OCI-LY7 (cell line): Measurements from ENCODE around the gene PCK1. TPM values are rescaled to one million over a fixed set of nuclear protein-coding genes. Genes with fewer than 3 reads are reported as not detected.

ENCODE experiments used
- BruUV-seq: library from RNA; stranded (reverse); fragments of 400-500 nt; replicated peaks from 2 replicates; lab custom pipeline; 2021; lab: Mats Ljungman, UMichigan
- CTCF ChIA-PET: fragments of 300-600 bp; sonication (Branson Sonifier 250); formaldehyde crosslinking; loops from one replicate; lab custom pipeline; 2022; ENCODE audit warnings: antibody characterized with exemption; ENCODE audit not compliant: unreplicated experiment; lab: Charles Lee
- POLR2A ChIA-PET: fragments of 300-600 bp; sonication (Branson Sonifier 250); formaldehyde crosslinking; loops from one replicate; lab custom pipeline; 2022; ENCODE audit warnings: antibody characterized with exemption; lab: Charles Lee
- DNase-seq: peaks from one replicate; pipeline ENCODE4 v3.0.0-alpha.2; 2015; ENCODE audit warnings: low spot score
- H2AFZ ChIP-seq: fragments of 200-600 bp; sonication (generic), shearing (Covaris generic); 2 replicates; pipeline ENCODE4 v1.6.1; 2014; ENCODE audit warnings: mild to moderate bottlenecking, antibody characterized with exemption, low read length, moderate library complexity
- H3K27ac ChIP-seq: fragments of 200-600 bp; sonication (generic); 2 replicates; pipeline ENCODE4 v1.5.1; 2014; ENCODE audit warnings: mixed run types, low read depth, mild to moderate bottlenecking, moderate library complexity, low read length, inconsistent platforms; ENCODE audit not compliant: poor library complexity, severe bottlenecking
- H3K36me3 ChIP-seq: fragments of 200-600 bp; sonication (generic); 2 replicates; pipeline ENCODE4 v1.6.1; 2014; ENCODE audit warnings: mild to moderate bottlenecking, antibody characterized with exemption, low read length, moderate library complexity, mixed read lengths; ENCODE audit not compliant: insufficient read depth
- H3K4me1 ChIP-seq: fragments of 200-600 bp; sonication (generic); 2 replicates; pipeline ENCODE4 v1.5.1; 2014; ENCODE audit warnings: mild to moderate bottlenecking, low read length; ENCODE audit not compliant: insufficient read depth, poor library complexity, severe bottlenecking
- H3K4me2 ChIP-seq: fragments of 200-600 bp; sonication (generic); 2 replicates; pipeline ENCODE4 v1.6.1; 2014; ENCODE audit warnings: mild to moderate bottlenecking, low read length
- H3K4me3 ChIP-seq: fragments of 200-600 bp; sonication (generic); 2 replicates; pipeline ENCODE4 v1.5.1; 2014; ENCODE audit warnings: mild to moderate bottlenecking, low read depth, low read length; ENCODE audit not compliant: poor library complexity, severe bottlenecking
- H3K79me2 ChIP-seq: fragments of 200-600 bp; sonication (generic); 2 replicates; pipeline ENCODE4 v1.6.1; 2016; ENCODE audit warnings: low read depth, mild to moderate bottlenecking, low read length, moderate library complexity, mixed read lengths; ENCODE audit not compliant: insufficient read depth
- H3K9me2 ChIP-seq: fragments of 200-600 bp; sonication (generic); 2 replicates; pipeline ENCODE4 v1.6.1; 2016; ENCODE audit warnings: mild to moderate bottlenecking, low read length, mixed read lengths; ENCODE audit not compliant: insufficient read depth
- H3K9me3 ChIP-seq: fragments of 200-600 bp; sonication (generic); 2 replicates; pipeline ENCODE4 v1.6.1; 2014; ENCODE audit warnings: mild to moderate bottlenecking, mixed run types, low read length, mixed read lengths
- H4K20me1 ChIP-seq: fragments of 200-600 bp; sonication (generic); 2 replicates; pipeline ENCODE4 v1.6.1; 2014; ENCODE audit warnings: mild to moderate bottlenecking, antibody characterized with exemption, low read length, moderate library complexity, mixed read lengths; ENCODE audit not compliant: insufficient read depth
- EZH2phosphoT487 ChIP-seq: fragments of 200-600 bp; sonication (generic); IDR thresholded peaks from 2 replicates; pipeline ENCODE4 v1.6.1; 2018; ENCODE audit warnings: low read depth, borderline replicate concordance, mild to moderate bottlenecking, mixed run types, antibody characterized with exemption, low read length, moderate library complexity, mixed read lengths
- intact Hi-C: fragments of 100-400 bp; cut with micrococcal nuclease; formaldehyde crosslinking; loops from one replicate; pipeline ENCODE4 v1.10.0; 2022; ENCODE audit not compliant: unreplicated experiment
- total RNA-seq, 2 experiments: library from RNA; depleted of rRNA in 1 of 2; stranded (reverse); fragments of >200 nt in 1 of 2; shearing (Covaris generic) in 1 of 2; gene quantifications; 2 replicates each; pipeline ENCODE4 v1.2.3, GENCODE V29; 2014 to 2022
- TF ChIP-seq, protein P1 (sequence below): fragments of 200-600 bp; sonication (generic); conservative IDR thresholded peaks from 2 replicates; pipeline ENCODE4 v1.5.1; 2014; ENCODE audit warnings: mild to moderate bottlenecking, antibody characterized with exemption, low read length, moderate library complexity, mixed read lengths

Gene PCK1
- total RNA-seq, 2 experiments from 2014 or later = 6.9 to 13.0 TPM

- DNase-seq = no peak
- Histone ChIP-seq H3K9me2 (no peaks in the 10 kb centered on the region), H3K27ac (no peak overlapping the region), H3K4me1 (peaks cover 15% of the 10 kb centered on the region), H2AFZ (no peak overlapping the region), H3K36me3 (no peaks in the 10 kb centered on the region), H3K9me3 (peaks cover 10% of the 10 kb centered on the region; the same call in 1 of the 2 replicates), H4K20me1 (no peaks in the 10 kb centered on the region), H3K4me2 (no peak overlapping the region), H3K4me3 (no peak overlapping the region), H3K79me2 (no peaks in the 10 kb centered on the region)
- POLR2A ChIA-PET = interaction anchor here (1.5 kb wide), 1 partner anchor 14 kb away, joined by 3 read pairs; no protein-coding TSS in a partner anchor
- no TSS peak for BruUV-seq
- TF ChIP-seq, protein P1, sequence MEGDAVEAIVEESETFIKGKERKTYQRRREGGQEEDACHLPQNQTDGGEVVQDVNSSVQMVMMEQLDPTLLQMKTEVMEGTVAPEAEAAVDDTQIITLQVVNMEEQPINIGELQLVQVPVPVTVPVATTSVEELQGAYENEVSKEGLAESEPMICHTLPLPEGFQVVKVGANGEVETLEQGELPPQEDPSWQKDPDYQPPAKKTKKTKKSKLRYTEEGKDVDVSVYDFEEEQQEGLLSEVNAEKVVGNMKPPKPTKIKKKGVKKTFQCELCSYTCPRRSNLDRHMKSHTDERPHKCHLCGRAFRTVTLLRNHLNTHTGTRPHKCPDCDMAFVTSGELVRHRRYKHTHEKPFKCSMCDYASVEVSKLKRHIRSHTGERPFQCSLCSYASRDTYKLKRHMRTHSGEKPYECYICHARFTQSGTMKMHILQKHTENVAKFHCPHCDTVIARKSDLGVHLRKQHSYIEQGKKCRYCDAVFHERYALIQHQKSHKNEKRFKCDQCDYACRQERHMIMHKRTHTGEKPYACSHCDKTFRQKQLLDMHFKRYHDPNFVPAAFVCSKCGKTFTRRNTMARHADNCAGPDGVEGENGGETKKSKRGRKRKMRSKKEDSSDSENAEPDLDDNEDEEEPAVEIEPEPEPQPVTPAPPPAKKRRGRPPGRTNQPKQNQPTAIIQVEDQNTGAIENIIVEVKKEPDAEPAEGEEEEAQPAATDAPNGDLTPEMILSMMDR = no peak
- no peak for TF ChIP-seq EZH2phosphoT487
- CTCF ChIA-PET = no interaction called here
- intact Hi-C loops = no loop called here
Observed at GRCh38 chr20:57586370-57586793, 25.5 kb downstream of the PCK1 start.

DNA sequence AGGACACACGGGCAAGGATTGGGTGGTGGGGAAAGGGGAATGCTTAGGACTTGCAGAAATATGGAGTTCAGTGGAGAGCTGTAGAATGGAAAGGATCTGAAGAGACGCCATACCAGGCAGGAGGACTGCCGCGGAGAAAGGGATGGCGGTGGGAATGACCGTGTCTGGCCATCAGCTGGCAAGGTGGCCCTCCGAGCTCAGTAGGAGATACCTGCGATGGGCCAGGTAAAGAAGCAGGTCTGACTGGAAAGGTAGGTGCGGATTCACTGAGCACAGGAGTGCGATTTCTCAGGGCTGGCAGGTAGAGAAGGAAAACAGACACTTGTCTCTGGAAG is 26.0 kb downstream of the PCK1 start:
- Histone ChIP-seq H2AFZ (no peak overlapping the region), H3K79me2 (no peaks in the 10 kb centered on the region), H3K4me3 (no peak overlapping the region), H3K4me1 (peaks cover 15% of the 10 kb centered on the region), H3K9me3 (peaks cover 10% of the 10 kb centered on the region; the same call in 1 of the 2 replicates), H3K27ac (no peak overlapping the region), H3K4me2 (no peak overlapping the region), H3K36me3 (no peaks in the 10 kb centered on the region), H3K9me2 (no peaks in the 10 kb centered on the region), H4K20me1 (no peaks in the 10 kb centered on the region)
- DNase-seq = no peak
- ChIA-PET CTCF (no interaction called here), POLR2A (no interaction called here)
- intact Hi-C loops = no loop called here
- TF ChIP-seq, protein P1 = no peak
- no peak for TF ChIP-seq EZH2phosphoT487
- BruUV-seq = no TSS peak

GRCh38 chr20:57587278-57587988 is 26.5 kb downstream of the PCK1 start:
- intact Hi-C loops = no loop called here
- POLR2A ChIA-PET = interaction anchor here (0.7 kb wide), 1 partner anchor 713 kb away, joined by 3 read pairs; no protein-coding TSS in a partner anchor
- CTCF ChIA-PET = no interaction called here

More at GRCh38 chr20:57587278-57587988, 26.5 kb downstream of the PCK1 start:
- Histone ChIP-seq H3K9me3 (peaks cover 10% of the 10 kb centered on the region; the same call in 1 of the 2 replicates), H3K4me3 (no peak overlapping the region), H3K4me1 (peaks cover 15% of the 10 kb centered on the region), H3K9me2 (no peaks in the 10 kb centered on the region), H3K36me3 (no peaks in the 10 kb centered on the region), H4K20me1 (no peaks in the 10 kb centered on the region), H3K4me2 (no peak overlapping the region), H2AFZ (no peak overlapping the region), H3K27ac (no peak overlapping the region), H3K79me2 (no peaks in the 10 kb centered on the region)
- BruUV-seq = no TSS peak
- TF ChIP-seq EZH2phosphoT487 = no peak
- TF ChIP-seq, protein P1 = no peak
- no peak for DNase-seq
